ENCODE measurements around the gene IFFO2. TPM values are rescaled to one million over a fixed set of nuclear protein-coding genes. Genes with fewer than 3 reads are reported as not detected.
"Not testable (repeated sequence)": the region's sequence is repeated elsewhere in the genome, so short reads cannot be mapped to it uniquely, and the experiment has no call there.

IFFO2 gene
- total RNA-seq, 1 donor from 2014 or later = 34.6 TPM

DNA sequence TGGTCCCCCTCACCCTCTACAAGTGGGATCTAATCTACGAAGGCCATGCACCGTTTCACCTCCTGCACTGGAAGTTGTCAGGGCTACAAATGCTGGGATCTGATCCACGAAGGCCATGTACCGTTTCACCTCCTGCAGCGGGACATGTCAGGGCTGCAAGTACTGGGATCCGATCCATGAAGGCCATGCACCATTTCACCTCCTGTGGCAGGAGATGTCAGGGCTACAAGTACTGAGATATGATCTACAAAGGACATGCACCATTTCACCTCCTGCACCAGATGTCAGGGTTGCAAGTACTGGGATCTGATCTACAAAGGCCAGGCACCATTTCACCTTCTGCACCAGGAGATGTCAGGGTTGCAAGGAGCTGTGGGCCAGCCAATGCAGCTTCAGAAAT, 61.2 kb downstream of the IFFO2 start:
- Histone ChIP-seq H3K36me3 (no peaks in the 10 kb centered on the region), H3K27ac (no peak overlapping the region), H3K27me3 (no peaks in the 10 kb centered on the region), H3K4me1 (peaks cover 12% of the 10 kb centered on the region), H3K4me3 (no peak overlapping the region), H3K9me3 (no peaks in the 10 kb centered on the region)
- TF ChIP-seq, protein P1, sequence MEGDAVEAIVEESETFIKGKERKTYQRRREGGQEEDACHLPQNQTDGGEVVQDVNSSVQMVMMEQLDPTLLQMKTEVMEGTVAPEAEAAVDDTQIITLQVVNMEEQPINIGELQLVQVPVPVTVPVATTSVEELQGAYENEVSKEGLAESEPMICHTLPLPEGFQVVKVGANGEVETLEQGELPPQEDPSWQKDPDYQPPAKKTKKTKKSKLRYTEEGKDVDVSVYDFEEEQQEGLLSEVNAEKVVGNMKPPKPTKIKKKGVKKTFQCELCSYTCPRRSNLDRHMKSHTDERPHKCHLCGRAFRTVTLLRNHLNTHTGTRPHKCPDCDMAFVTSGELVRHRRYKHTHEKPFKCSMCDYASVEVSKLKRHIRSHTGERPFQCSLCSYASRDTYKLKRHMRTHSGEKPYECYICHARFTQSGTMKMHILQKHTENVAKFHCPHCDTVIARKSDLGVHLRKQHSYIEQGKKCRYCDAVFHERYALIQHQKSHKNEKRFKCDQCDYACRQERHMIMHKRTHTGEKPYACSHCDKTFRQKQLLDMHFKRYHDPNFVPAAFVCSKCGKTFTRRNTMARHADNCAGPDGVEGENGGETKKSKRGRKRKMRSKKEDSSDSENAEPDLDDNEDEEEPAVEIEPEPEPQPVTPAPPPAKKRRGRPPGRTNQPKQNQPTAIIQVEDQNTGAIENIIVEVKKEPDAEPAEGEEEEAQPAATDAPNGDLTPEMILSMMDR (IDR thresholded peaks at IDR 0.05) = no peak
- no peak for TF ChIP-seq POLR2A (IDR thresholded peaks at IDR 0.05)
- no peak for TF ChIP-seq POLR2AphosphoS5 (IDR thresholded peaks at IDR 0.05; ENCODE audit: insufficient read depth in 1 of 2, low read depth in 1 of 2)
- DNase-seq (ENCODE audit: extremely low spot score in 2 of 2) = no peak
- intact Hi-C loops (cut with DNase I) = no loop called here

DNA sequence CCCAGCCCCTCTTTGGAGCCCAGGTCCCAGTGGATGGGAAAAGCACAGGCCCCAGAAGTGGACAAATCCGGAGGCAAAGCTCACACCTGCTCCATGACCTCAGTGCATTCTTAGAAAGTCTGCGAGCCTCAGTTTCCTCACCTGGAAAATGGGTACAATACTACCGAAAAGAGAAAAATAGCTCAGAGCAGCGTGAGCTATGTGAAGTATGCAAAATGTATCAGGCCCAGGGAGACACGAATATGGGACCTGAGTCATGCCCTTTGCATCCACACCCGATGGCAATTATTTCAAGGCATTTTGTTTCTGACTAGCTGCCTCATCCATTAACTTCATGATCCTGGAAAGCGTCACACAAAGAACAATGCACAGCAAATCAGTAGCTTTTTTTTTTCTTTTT, 63.4 kb downstream of the IFFO2 start:
- no peaks in the 10 kb centered on the region for H3K36me3 ChIP-seq
- H3K27ac ChIP-seq = no peak overlapping the region
- H3K9me3 ChIP-seq = no peaks in the 10 kb centered on the region
- intact Hi-C loops (cut with DNase I) = no loop called here
- TF ChIP-seq, protein P1 (IDR thresholded peaks at IDR 0.05) = no peak
- no peak for TF ChIP-seq POLR2AphosphoS5 (IDR thresholded peaks at IDR 0.05; ENCODE audit: insufficient read depth in 1 of 2, low read depth in 1 of 2)
- TF ChIP-seq POLR2A (IDR thresholded peaks at IDR 0.05) = no peak
- H3K4me3 ChIP-seq = no peak overlapping the region
- H3K27me3 ChIP-seq = no peaks in the 10 kb centered on the region
- no peak for DNase-seq (ENCODE audit: extremely low spot score in 2 of 2)
- H3K4me1 ChIP-seq = no peaks in the 10 kb centered on the region

DNA sequence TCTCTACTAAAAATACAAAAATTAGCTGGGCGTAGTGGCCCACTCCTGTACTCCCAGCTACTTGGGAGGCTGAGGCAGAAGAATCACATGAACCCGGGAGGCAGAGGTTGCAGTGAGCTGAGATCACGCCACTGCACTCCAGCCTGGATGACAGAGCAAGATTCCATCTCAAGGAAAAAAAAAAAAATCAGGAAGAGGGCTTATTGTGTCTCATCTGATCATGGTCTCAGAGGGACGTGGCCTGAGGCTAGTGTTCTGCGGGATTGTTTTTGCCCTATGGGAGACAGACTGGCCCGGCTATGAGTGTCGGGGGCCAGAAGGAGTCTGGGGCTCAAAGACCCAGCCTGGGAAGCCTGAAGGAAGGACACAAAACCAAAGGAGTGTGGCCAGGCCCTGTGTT, 64.6 kb downstream of the IFFO2 start:
- H3K4me1 ChIP-seq; intact Hi-C loops (cut with DNase I); H3K36me3 ChIP-seq; DNase-seq (ENCODE audit: extremely low spot score in 2 of 2); H3K9me3 ChIP-seq; H3K4me3 ChIP-seq; H3K27ac ChIP-seq; H3K27me3 ChIP-seq: not testable (repeated sequence)

DNA sequence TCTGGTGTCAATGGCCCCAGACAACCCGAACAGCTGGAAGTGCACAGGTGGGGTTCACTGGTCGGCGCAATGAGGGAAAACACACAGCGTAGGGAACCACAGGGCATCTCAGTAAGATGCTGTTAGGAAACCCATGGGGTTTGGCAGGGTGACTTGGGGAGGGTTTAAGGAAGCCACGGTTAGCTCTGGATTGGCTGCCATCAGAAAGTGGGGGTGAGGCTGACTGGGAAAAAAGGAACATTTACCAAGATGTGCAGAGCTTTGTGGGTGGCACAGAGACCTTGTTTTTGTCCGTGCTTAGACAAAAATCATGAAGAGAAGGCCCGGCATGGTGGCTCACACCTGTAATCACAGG, 65.1 kb downstream of the IFFO2 start:
- DNase-seq (ENCODE audit: extremely low spot score in 2 of 2) = no peak
- Histone ChIP-seq H3K4me1 (no peaks in the 10 kb centered on the region), H3K4me3 (no peak overlapping the region), H3K27ac (no peak overlapping the region), H3K36me3 (no peaks in the 10 kb centered on the region), H3K27me3 (no peaks in the 10 kb centered on the region), H3K9me3 (no peaks in the 10 kb centered on the region)
- TF ChIP-seq, protein P1 (IDR thresholded peaks at IDR 0.05) = no peak
- TF ChIP-seq POLR2A (IDR thresholded peaks at IDR 0.05) (no peak), POLR2AphosphoS5 (IDR thresholded peaks at IDR 0.05; ENCODE audit: insufficient read depth in 1 of 2, low read depth in 1 of 2) (no peak)
- intact Hi-C loops (cut with DNase I) = no loop called here

DNA sequence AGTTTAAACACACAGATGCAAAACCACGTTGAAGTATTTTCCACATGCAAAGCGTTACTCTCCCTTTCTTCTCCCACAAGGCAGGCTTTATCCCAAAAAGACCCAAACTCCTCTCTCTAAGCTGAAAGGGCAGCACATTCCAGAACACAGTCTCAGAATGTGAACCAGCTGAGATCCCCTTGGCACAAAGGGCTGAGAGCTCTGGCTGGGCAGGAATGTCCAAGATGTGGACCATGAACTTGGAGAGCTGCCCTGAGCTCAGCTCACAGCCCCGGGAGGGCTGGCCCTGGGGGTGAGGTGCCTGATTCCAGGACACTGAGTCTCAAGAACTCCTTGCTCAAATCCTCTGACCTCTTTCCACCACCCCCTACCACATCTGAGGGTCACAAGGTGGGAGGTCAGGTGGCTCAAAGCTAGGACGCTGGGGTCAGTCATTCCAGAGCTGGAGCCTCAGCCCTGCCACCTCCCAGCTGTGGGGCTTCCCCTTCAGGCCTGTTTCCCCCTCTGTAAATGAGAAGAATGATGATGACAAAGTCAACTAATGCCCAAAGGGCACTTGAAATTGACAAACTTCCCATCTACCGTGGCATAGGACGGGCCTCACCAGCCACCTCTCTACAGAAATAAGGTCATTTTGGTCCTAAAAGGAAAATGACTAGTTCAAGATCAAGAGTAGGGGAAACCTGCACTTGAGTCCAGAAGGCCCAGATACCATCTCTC, 65.6 kb downstream of the IFFO2 start:
- intact Hi-C loops (cut with DNase I) = no loop called here
- Histone ChIP-seq H3K27me3 (no peaks in the 10 kb centered on the region), H3K4me3 (no peak overlapping the region), H3K27ac (no peak overlapping the region), H3K36me3 (no peaks in the 10 kb centered on the region), H3K4me1 (peaks cover 2% of the 10 kb centered on the region), H3K9me3 (no peaks in the 10 kb centered on the region)
- DNase-seq (ENCODE audit: extremely low spot score in 2 of 2) = no peak
- TF ChIP-seq POLR2A (IDR thresholded peaks at IDR 0.05) = no peak
- no peak for TF ChIP-seq POLR2AphosphoS5 (IDR thresholded peaks at IDR 0.05; ENCODE audit: insufficient read depth in 1 of 2, low read depth in 1 of 2)
- TF ChIP-seq, protein P1 (IDR thresholded peaks at IDR 0.05) = no peak
